ENCODE measurements around the gene TENM4.

TENM4 gene

GRCh38 chr11:78727816-78728215 lies 713.0 kb downstream of the TENM4 start:
- no peak for DNase-seq (ENCODE audit: low read depth in 1 of 2, low spot score in 1 of 2)

- no peak for DNase-seq (ENCODE audit: low read depth in 1 of 2, low spot score in 1 of 2)
Measured at GRCh38 chr11:78725200-78725599, 715.6 kb downstream of the TENM4 start.

GRCh38 chr11:78722786-78723185 lies 718.0 kb downstream of the TENM4 start:
- DNase-seq (ENCODE audit: low read depth in 1 of 2, low spot score in 1 of 2) = no peak

- DNase-seq (ENCODE audit: low read depth in 1 of 2, low spot score in 1 of 2) = no peak
Measured at GRCh38 chr11:78720281-78720989, 720.4 kb downstream of the TENM4 start.

- no peak for DNase-seq (ENCODE audit: low read depth in 1 of 2, low spot score in 1 of 2)
Measured at GRCh38 chr11:78717041-78717440, 723.8 kb downstream of the TENM4 start.

GRCh38 chr11:78715639-78716311 lies 725.1 kb downstream of the TENM4 start:
- DNase-seq (ENCODE audit: low read depth in 1 of 2, low spot score in 1 of 2) = peak in 1 of 2 donors; percentile 20

GRCh38 chr11:78714539-78714938 lies 726.3 kb downstream of the TENM4 start:
- no peak for DNase-seq (ENCODE audit: low read depth in 1 of 2, low spot score in 1 of 2)

- DNase-seq (ENCODE audit: low read depth in 1 of 2, low spot score in 1 of 2) = no peak
Measured at GRCh38 chr11:78711735-78712134, 729.1 kb downstream of the TENM4 start.

GRCh38 chr11:78710417-78710816 lies 730.4 kb downstream of the TENM4 start:
- DNase-seq (ENCODE audit: low read depth in 1 of 2, low spot score in 1 of 2) = no peak

- DNase-seq (ENCODE audit: low read depth in 1 of 2, low spot score in 1 of 2) = no peak
Measured at GRCh38 chr11:78708388-78708787, 732.4 kb downstream of the TENM4 start.

GRCh38 chr11:78706551-78706950 lies 734.3 kb downstream of the TENM4 start:
- DNase-seq (ENCODE audit: low read depth in 1 of 2, low spot score in 1 of 2) = no peak

- no peak for DNase-seq (ENCODE audit: low read depth in 1 of 2, low spot score in 1 of 2)
Measured at GRCh38 chr11:78704811-78705210, 736.0 kb downstream of the TENM4 start.

- no peak for DNase-seq (ENCODE audit: low read depth in 1 of 2, low spot score in 1 of 2)
Measured at GRCh38 chr11:78699609-78700135, 741.2 kb downstream of the TENM4 start.

GRCh38 chr11:78698612-78699011 lies 742.2 kb downstream of the TENM4 start:
- DNase-seq (ENCODE audit: low read depth in 1 of 2, low spot score in 1 of 2) = no peak

GRCh38 chr11:78696177-78696576 lies 744.7 kb downstream of the TENM4 start:
- no peak for DNase-seq (ENCODE audit: low read depth in 1 of 2, low spot score in 1 of 2)

GRCh38 chr11:78694152-78694551 lies 746.7 kb downstream of the TENM4 start:
- DNase-seq (ENCODE audit: low read depth in 1 of 2, low spot score in 1 of 2) = no peak

GRCh38 chr11:78691215-78691614 lies 749.6 kb downstream of the TENM4 start:
- DNase-seq (ENCODE audit: low read depth in 1 of 2, low spot score in 1 of 2) = no peak

- DNase-seq (ENCODE audit: low read depth in 1 of 2, low spot score in 1 of 2) = no peak
Measured at GRCh38 chr11:78690352-78690987, 750.4 kb downstream of the TENM4 start.

GRCh38 chr11:78689585-78690153 lies 751.2 kb downstream of the TENM4 start:
- DNase-seq (ENCODE audit: low read depth in 1 of 2, low spot score in 1 of 2) = no peak

- no peak for DNase-seq (ENCODE audit: low read depth in 1 of 2, low spot score in 1 of 2)
Measured at GRCh38 chr11:78689101-78689500, 751.7 kb downstream of the TENM4 start.

- no peak for DNase-seq (ENCODE audit: low read depth in 1 of 2, low spot score in 1 of 2)
Measured at GRCh38 chr11:78688460-78688859, 752.4 kb downstream of the TENM4 start.

GRCh38 chr11:78685156-78685555 lies 755.7 kb downstream of the TENM4 start:
- no peak for DNase-seq (ENCODE audit: low read depth in 1 of 2, low spot score in 1 of 2)

Data from activated CD4-positive, alpha-beta T cell treated with anti-CD3 and anti-CD28 coated beads, Interleukin-2, amount 50 U/mL, for 24 hours (primary cell).